ENCODE results near the gene HNRNPDL.
"Not testable (repeated sequence)": the region's sequence is repeated elsewhere in the genome, so short reads cannot be mapped to it uniquely, and the experiment has no call there.

HNRNPDL gene

GRCh38 chr4:82431831-82432230 lies 1.6 kb upstream of the HNRNPDL start:
- DNase-seq, result no peak

GRCh38 chr4:82430964-82431745 lies 893 bp upstream of the HNRNPDL start:
- peak; percentile 33 for DNase-seq

- DNase-seq, result peak; percentile 80
These were observed 502 bp downstream of the HNRNPDL start for GRCh38 chr4:82429728-82430192.

- DNase-seq, result peak; percentile 93
These were observed 1.1 kb downstream of the HNRNPDL start for GRCh38 chr4:82428969-82429727.

GRCh38 chr4:82428526-82428968 lies 1.7 kb downstream of the HNRNPDL start:
- no peak for DNase-seq

GRCh38 chr4:82425478-82425877 lies 4.8 kb downstream of the HNRNPDL start:
- DNase-seq, result no peak

GRCh38 chr4:82423245-82424054 lies 6.8 kb downstream of the HNRNPDL start:
- DNase-seq, result no peak

GRCh38 chr4:82422616-82423015 lies 7.6 kb downstream of the HNRNPDL start:
- DNase-seq, result no peak

GRCh38 chr4:82421796-82422560 lies 8.3 kb downstream of the HNRNPDL start:
- DNase-seq, result no peak

- no peak for DNase-seq
These were observed 10.8 kb downstream of the HNRNPDL start for GRCh38 chr4:82419451-82419850.

- no peak for DNase-seq
These were observed 14.3 kb downstream of the HNRNPDL start for GRCh38 chr4:82415922-82416365.

- not testable (repeated sequence) for DNase-seq
These were observed 15.2 kb downstream of the HNRNPDL start for GRCh38 chr4:82415061-82415460.

- DNase-seq, result no peak
These were observed 26.5 kb downstream of the HNRNPDL start for GRCh38 chr4:82403725-82404124.

GRCh38 chr4:82402196-82402775 lies 28.0 kb downstream of the HNRNPDL start:
- DNase-seq, result no peak

GRCh38 chr4:82401600-82401999 lies 28.7 kb downstream of the HNRNPDL start:
- DNase-seq, result no peak

- no peak for DNase-seq
These were observed 32.0 kb downstream of the HNRNPDL start for GRCh38 chr4:82398263-82398662.

GRCh38 chr4:82397527-82397926 lies 32.7 kb downstream of the HNRNPDL start:
- DNase-seq, result no peak

GRCh38 chr4:82394896-82395295 lies 35.4 kb downstream of the HNRNPDL start:
- no peak for DNase-seq

GRCh38 chr4:82390061-82390460 lies 40.2 kb downstream of the HNRNPDL start:
- not testable (repeated sequence) for DNase-seq

- no peak for DNase-seq
These were observed 41.9 kb downstream of the HNRNPDL start for GRCh38 chr4:82388405-82388804.

GRCh38 chr4:82386312-82386711 lies 44.0 kb downstream of the HNRNPDL start:
- DNase-seq, result not testable (repeated sequence)

GRCh38 chr4:82382751-82383150 lies 47.5 kb downstream of the HNRNPDL start:
- DNase-seq, result no peak

All from CD4-positive, alpha-beta T cell treated with Interleukin-15 for 1 hour (primary cell).